GM12878 (cell line): ENCODE measurements around the gene ACE. TPM values are rescaled to one million over a fixed set of nuclear protein-coding genes. Genes with fewer than 3 reads are reported as not detected.

Source experiments
- CUX1 ChIP-seq: IDR thresholded peaks from 2 replicates; pipeline ENCODE4 v1.6.1; 2012; ENCODE audit warnings: improper control_type of control experiment, low read depth, low read length; ENCODE audit not compliant: insufficient replicate concordance
- PAX8 ChIP-seq: fragments of 450-650 bp; IDR thresholded peaks from 2 replicates; pipeline ENCODE4 v1.6.1; 2017; ENCODE audit warnings: mild to moderate bottlenecking, moderate library complexity
- POLR2AphosphoS5 ChIP-seq: IDR thresholded peaks from 2 replicates; pipeline ENCODE4 v1.6.1; 2011; ENCODE audit warnings: mild to moderate bottlenecking, low read length, inconsistent platforms
- ZBTB40 ChIP-seq: fragments of 450-650 bp; IDR thresholded peaks from 2 replicates; pipeline ENCODE4 v1.6.1; 2016; ENCODE audit warnings: mild to moderate bottlenecking, moderate library complexity, borderline replicate concordance
- polyA plus RNA-seq, 11 experiments: library from polyadenylated mRNA; depleted of rRNA in 4 of 11; unstranded in 6 of 11; stranded (reverse) in 5 of 11; fragments of >200 nt; fragmentation: Nextera tagmentation in 4 of 11; fragmentation: Illumina TruSeq in 1 of 11; extraction: Ambion mirVana in 4 of 11; extraction: Trizol in 1 of 11; gene quantifications; 1 replicate in 1 of 11; 2 replicates in 10 of 11; pipeline versions ENCODE4 v1.2.1 to v1.2.3, GENCODE V29; 2011 to 2016; ENCODE audit warnings: inconsistent platforms in 2 of 11, missing spikeins in 2 of 11, low read depth in 1 of 11
- total RNA-seq, 4 experiments: library from RNA; depleted of rRNA in 3 of 4; stranded (reverse); fragments of >200 nt in 3 of 4; fragmentation: Illumina TruSeq in 1 of 4; extraction: Trizol in 1 of 4; gene quantifications; 2 replicates each; pipeline versions ENCODE4 v1.2.1 to v1.2.3, GENCODE V29; 2013 to 2021

The ACE gene
- total and polyA plus RNA-seq, 10 of the 15 experiments (the other 5 are each of a cell fraction or from before 2014, with no cell fraction given) = 0.46 TPM; not detected in 9

GRCh38 chr17:63512388-63512787, 35.5 kb downstream of the ACE start (continued):
- TF ChIP-seq POLR2AphosphoS5 (no peak), ZBTB40 (no peak), PAX8 (no peak), CUX1 (no peak)
- TF ChIP-seq, all 136 proteins: peak for 0
